PC-9 (cell line): Measurements from ENCODE around the gene LTBP3. TPM values are rescaled to one million over a fixed set of nuclear protein-coding genes. Genes with fewer than 3 reads are reported as not detected.

Experiments
- BruUV-seq: library from RNA; stranded (reverse); fragments of 400-500 nt; replicated peaks from 2 replicates; lab custom pipeline; 2021; lab: Mats Ljungman, UMichigan
- CTCF ChIA-PET: fragments of 300-600 bp; sonication (Branson Sonifier 250); formaldehyde crosslinking; loops from one replicate; lab custom pipeline; 2022; ENCODE audit warnings: antibody characterized with exemption; lab: Charles Lee
- POLR2A ChIA-PET: fragments of 300-600 bp; sonication (Branson Sonifier 250); formaldehyde crosslinking; loops from one replicate; lab custom pipeline; 2022; ENCODE audit warnings: antibody characterized with exemption; ENCODE audit not compliant: unreplicated experiment; lab: Charles Lee
- DNase-seq, 2 experiments: peaks; one replicate each; pipeline versions ENCODE4 v3.0.0 to v3.0.0-alpha.2; 2015 to 2022; ENCODE audit warnings: mixed read lengths in 1 of 2
- H2AFZ ChIP-seq: fragments of 200-600 bp; sonication (generic); 2 replicates; pipeline ENCODE4 v1.8.1; 2017; ENCODE audit warnings: antibody characterized with exemption
- H3F3A ChIP-seq: fragments of 200-600 bp; sonication (generic); 2 replicates; pipeline ENCODE4 v1.8.1; 2017; ENCODE audit warnings: antibody characterized with exemption, mild to moderate bottlenecking, low read depth; ENCODE audit not compliant: insufficient read depth
- H3K27ac ChIP-seq: fragments of 200-600 bp; sonication (generic); 2 replicates; pipeline ENCODE4 v1.6.1; 2016; ENCODE audit warnings: mixed run types
- H3K27me3 ChIP-seq: fragments of 200-600 bp; sonication (generic); 2 replicates; pipeline ENCODE4 v1.6.1; 2016; ENCODE audit warnings: low read depth, mixed run types; ENCODE audit not compliant: insufficient read depth
- H3K36me3 ChIP-seq: fragments of 200-600 bp; sonication (generic); 2 replicates; pipeline ENCODE4 v1.6.1; 2016; ENCODE audit warnings: low read depth, mixed run types
- H3K4me1 ChIP-seq: fragments of 200-600 bp; sonication (generic); replicated peaks from 2 replicates; pipeline ENCODE4 v1.6.1; 2016; ENCODE audit warnings: mixed run types; ENCODE audit not compliant: insufficient read depth
- H3K4me2 ChIP-seq: fragments of 200-600 bp; sonication (generic); 2 replicates; pipeline ENCODE4 v1.6.1; 2017; ENCODE audit warnings: mixed run types
- H3K4me3 ChIP-seq: fragments of 200-600 bp; sonication (generic); 2 replicates; pipeline ENCODE4 v1.6.1; 2016; ENCODE audit warnings: mixed run types
- H3K79me2 ChIP-seq: fragments of 200-600 bp; sonication (generic); 2 replicates; pipeline ENCODE4 v1.6.1; 2017; ENCODE audit warnings: low read depth, mixed run types
- H3K9me2 ChIP-seq: fragments of 200-600 bp; sonication (generic); 2 replicates; pipeline ENCODE4 v1.8.1; 2017; ENCODE audit warnings: mild to moderate bottlenecking; ENCODE audit not compliant: insufficient read depth
- H3K9me3 ChIP-seq: fragments of 200-600 bp; sonication (generic); 2 replicates; pipeline ENCODE4 v1.8.1; 2016; ENCODE audit warnings: low read depth; ENCODE audit not compliant: insufficient read depth
- H4K20me1 ChIP-seq: fragments of 200-600 bp; sonication (generic); 2 replicates; pipeline ENCODE4 v1.8.1; 2017; ENCODE audit not compliant: insufficient read depth
- EZH2 ChIP-seq: fragments of 200-600 bp; sonication (generic); IDR thresholded peaks from 2 replicates; pipeline ENCODE4 v1.8.0; 2017; ENCODE audit warnings: antibody characterized with exemption, low read depth
- intact Hi-C: fragments of 100-400 bp; cut with micrococcal nuclease; formaldehyde crosslinking; loops from one replicate; pipeline ENCODE4 v1.10.0; 2022; ENCODE audit not compliant: unreplicated experiment
- total RNA-seq: library from RNA; stranded (reverse); gene quantifications from 2 replicates; pipeline ENCODE4 v1.2.3, GENCODE V29; 2021
- TF ChIP-seq, protein P1 (sequence below): fragments of 200-600 bp; sonication (generic); conservative IDR thresholded peaks from 2 replicates; pipeline ENCODE4 v1.6.1; 2017; ENCODE audit warnings: mixed run types, antibody characterized with exemption, mild to moderate bottlenecking, moderate library complexity

The LTBP3 gene
- total RNA-seq, 1 experiment from 2014 or later = 455 TPM

DNA sequence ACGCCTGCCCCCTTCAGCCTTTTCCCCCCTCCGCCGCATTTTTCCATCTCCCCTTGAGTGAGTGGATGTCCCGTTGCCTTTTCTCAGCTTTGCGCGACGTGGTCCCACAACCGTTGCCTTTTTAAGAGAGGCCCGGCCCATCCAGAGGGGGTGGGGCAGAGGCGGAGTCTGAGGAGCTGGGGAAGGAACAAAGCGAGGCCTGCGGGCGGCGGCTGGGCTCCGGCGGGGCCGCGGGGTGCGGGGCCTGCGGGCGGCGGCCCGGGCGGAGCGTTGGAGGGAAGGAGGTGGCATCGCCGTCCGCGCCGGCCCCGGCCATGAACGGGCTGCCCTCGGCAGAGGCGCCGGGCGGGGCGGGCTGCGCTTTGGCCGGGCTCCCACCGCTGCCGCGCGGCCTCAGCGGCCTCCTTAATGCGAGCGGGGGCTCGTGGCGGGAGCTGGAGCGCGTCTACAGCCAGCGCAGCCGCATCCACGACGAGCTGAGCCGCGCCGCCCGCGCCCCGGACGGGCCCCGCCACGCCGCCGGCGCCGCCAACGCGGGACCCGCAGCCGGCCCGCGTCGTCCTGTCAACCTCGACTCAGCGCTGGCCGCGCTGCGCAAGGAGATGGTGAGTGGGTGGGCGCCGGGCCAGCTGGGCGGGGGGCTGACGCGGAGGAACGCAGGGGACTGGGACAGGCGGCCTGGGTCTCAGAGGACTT lies 14.3 kb upstream of the LTBP3 start, which contains the start of gene FAM89B:
TSS of gene FAM89B (plus strand) at position 183 of the 696 bp plus-strand sequence. CDS start at position 315, 132 bp downstream.
- peak; percentile 67 to 91 for DNase-seq

DNA sequence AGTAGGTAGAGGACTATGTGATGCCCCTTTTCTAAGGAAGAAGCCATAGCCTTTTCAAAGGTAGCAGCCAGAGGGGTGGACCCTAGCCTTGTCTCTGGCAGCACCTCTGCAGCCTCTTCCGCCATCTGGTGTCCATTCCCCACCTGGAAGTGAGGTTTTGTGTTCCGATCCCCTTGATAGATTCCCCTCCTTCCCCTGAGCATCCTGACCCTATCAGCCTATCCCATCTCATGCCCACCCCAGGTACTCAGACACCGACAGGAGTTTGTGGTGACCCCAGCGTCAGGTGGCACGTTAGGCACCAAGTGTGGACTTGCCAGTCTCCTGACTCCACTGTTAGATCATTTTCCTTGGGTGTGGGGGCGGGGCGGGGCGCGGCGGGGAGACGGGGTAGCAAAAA lies 13.8 kb upstream of the LTBP3 start:
- peak overlapping the region; percentile 73 for H3K4me3 ChIP-seq
- peaks cover 5% of the 10 kb centered on the region; the same call in 1 of the 2 replicates for H3K36me3 ChIP-seq
- H3K4me2 ChIP-seq = peak overlapping the region; percentile 96
- H3K27ac ChIP-seq = no peak overlapping the region
- intact Hi-C loops = loop anchor here (2.0 to 5.0 kb wide), 7 partner anchors 45 to 480 kb away; partner anchors contain the start of genes CST6, KAT5, NEAT1 and SCYL1
- peaks cover 55% of the 10 kb centered on the region for H3K4me1 ChIP-seq
- H3K79me2 ChIP-seq = peaks cover 58% of the 10 kb centered on the region
- no peaks in the 10 kb centered on the region for H3K27me3 ChIP-seq
- BruUV-seq = no TSS peak
- TF ChIP-seq, protein P1, sequence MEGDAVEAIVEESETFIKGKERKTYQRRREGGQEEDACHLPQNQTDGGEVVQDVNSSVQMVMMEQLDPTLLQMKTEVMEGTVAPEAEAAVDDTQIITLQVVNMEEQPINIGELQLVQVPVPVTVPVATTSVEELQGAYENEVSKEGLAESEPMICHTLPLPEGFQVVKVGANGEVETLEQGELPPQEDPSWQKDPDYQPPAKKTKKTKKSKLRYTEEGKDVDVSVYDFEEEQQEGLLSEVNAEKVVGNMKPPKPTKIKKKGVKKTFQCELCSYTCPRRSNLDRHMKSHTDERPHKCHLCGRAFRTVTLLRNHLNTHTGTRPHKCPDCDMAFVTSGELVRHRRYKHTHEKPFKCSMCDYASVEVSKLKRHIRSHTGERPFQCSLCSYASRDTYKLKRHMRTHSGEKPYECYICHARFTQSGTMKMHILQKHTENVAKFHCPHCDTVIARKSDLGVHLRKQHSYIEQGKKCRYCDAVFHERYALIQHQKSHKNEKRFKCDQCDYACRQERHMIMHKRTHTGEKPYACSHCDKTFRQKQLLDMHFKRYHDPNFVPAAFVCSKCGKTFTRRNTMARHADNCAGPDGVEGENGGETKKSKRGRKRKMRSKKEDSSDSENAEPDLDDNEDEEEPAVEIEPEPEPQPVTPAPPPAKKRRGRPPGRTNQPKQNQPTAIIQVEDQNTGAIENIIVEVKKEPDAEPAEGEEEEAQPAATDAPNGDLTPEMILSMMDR = peak; percentile 70
- TF ChIP-seq EZH2 = no peak
- CTCF ChIA-PET = interaction anchor here (0.6 to 3.4 kb wide), 10 partner anchors 11 to 413 kb away, joined by 3 to 30 read pairs (median 10); partner anchors contain the start of gene PCNX3
- no peaks in the 10 kb centered on the region for H4K20me1 ChIP-seq
- H3K9me3 ChIP-seq = no peaks in the 10 kb centered on the region
- H3K9me2 ChIP-seq = no peaks in the 10 kb centered on the region
- peak; percentile 56 to 75 for DNase-seq
- POLR2A ChIA-PET = interaction anchor here (0.5 to 1.5 kb wide), 9 partner anchors 19 to 364 kb away, joined by 3 to 47 read pairs (median 4); no protein-coding TSS in a partner anchor
- H3F3A ChIP-seq = peaks cover 70% of the 10 kb centered on the region
- no peak overlapping the region for H2AFZ ChIP-seq

More for the DNA sequence above, 14.3 kb upstream of the LTBP3 start, which contains the start of gene FAM89B:
- BruUV-seq = no TSS peak
- peaks cover under 1% of the 10 kb centered on the region; the same call in 1 of the 2 replicates for H4K20me1 ChIP-seq
- CTCF ChIA-PET = interaction anchor here (0.6 to 3.4 kb wide), 12 partner anchors 12 to 413 kb away, joined by 3 to 30 read pairs (median 7); partner anchors contain the start of genes FRMD8 and PCNX3
- H3K27ac ChIP-seq = no peak within 1 kb of the TSS
- H3K4me1 ChIP-seq = peaks cover 61% of the 10 kb centered on the region
- H2AFZ ChIP-seq = no peak within 1 kb of the TSS
- H3K4me3 ChIP-seq = peak within 1 kb of the TSS; percentile 73
- no peaks in the 10 kb centered on the region for H3K27me3 ChIP-seq
- H3K4me2 ChIP-seq = peak within 1 kb of the TSS; percentile 96
- H3K9me2 ChIP-seq = no peaks in the 10 kb centered on the region
- POLR2A ChIA-PET = interaction anchor here (0.5 to 1.5 kb wide), 9 partner anchors 12 to 257 kb away, joined by 3 to 47 read pairs (median 4); no protein-coding TSS in a partner anchor
- peaks cover 72% of the 10 kb centered on the region for H3F3A ChIP-seq
- H3K79me2 ChIP-seq = peaks cover 55% of the 10 kb centered on the region
- H3K36me3 ChIP-seq = peaks cover 5% of the 10 kb centered on the region; the same call in 1 of the 2 replicates
- intact Hi-C loops = loop anchor here (5.0 kb wide), 5 partner anchors 45 to 480 kb away; partner anchors contain the start of genes CST6, KAT5, NEAT1 and SCYL1
- no peaks in the 10 kb centered on the region for H3K9me3 ChIP-seq
- no peak for TF ChIP-seq EZH2
- TF ChIP-seq, protein P1 = no peak

DNA sequence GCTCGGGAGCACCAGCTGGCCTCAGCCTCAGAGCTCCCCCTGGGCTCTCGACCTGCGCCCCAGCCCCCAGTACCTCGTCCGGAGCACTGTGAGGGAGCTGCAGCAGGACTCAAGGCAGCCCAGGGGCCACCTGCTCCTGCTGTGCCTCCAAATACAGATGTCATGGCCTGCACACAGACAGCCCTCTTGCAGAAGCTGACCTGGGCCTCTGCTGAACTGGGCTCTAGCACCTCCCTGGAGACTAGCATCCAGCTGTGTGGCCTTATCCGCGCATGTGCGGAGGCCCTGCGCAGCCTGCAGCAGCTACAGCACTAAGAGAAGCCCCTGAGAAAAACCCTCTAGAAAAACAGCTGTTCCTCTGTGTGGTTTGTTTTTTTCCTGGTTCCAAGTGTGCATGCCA lies 13.3 kb upstream of the LTBP3 start:
- Histone ChIP-seq H3K79me2 (peaks cover 58% of the 10 kb centered on the region), H3K36me3 (peaks cover 5% of the 10 kb centered on the region; the same call in 1 of the 2 replicates), H3K27ac (no peak overlapping the region), H3K9me3 (no peaks in the 10 kb centered on the region), H3K4me3 (peak overlapping the region; percentile 73; the same call in 1 of the 2 replicates), H3K9me2 (no peaks in the 10 kb centered on the region), H3K4me2 (peak overlapping the region; percentile 96), H4K20me1 (no peaks in the 10 kb centered on the region), H3K27me3 (no peaks in the 10 kb centered on the region), H3F3A (peaks cover 70% of the 10 kb centered on the region), H3K4me1 (peaks cover 51% of the 10 kb centered on the region), H2AFZ (no peak overlapping the region)
- intact Hi-C loops = loop anchor here (2.0 to 5.0 kb wide), 7 partner anchors 44 to 481 kb away; partner anchors contain the start of genes CST6, KAT5, NEAT1 and SCYL1
- BruUV-seq = no TSS peak
- ChIA-PET CTCF (interaction anchor here (2.0 to 3.4 kb wide), 2 partner anchors 12 to 30 kb away, joined by 8 to 25 read pairs; no protein-coding TSS in a partner anchor), POLR2A (interaction anchor here (0.5 to 0.7 kb wide), 5 partner anchors 19 to 363 kb away, joined by 3 to 7 read pairs (median 4); no protein-coding TSS in a partner anchor)
- no peak for DNase-seq
- TF ChIP-seq, protein P1 = no peak
- no peak for TF ChIP-seq EZH2
